UCSD-AML1 (cell line): ENCODE data around the gene SULF2.
A peak's percentile ranks its signal among the peaks of the same experiment; 100 is the strongest.

Experiments
- DNase-seq: peaks from one replicate; lab custom pipeline; 2025; ENCODE audit not compliant: unreplicated experiment; lab: John Stamatoyannopoulos, UW

The SULF2 gene

GRCh38 chr20:47784599-47785310 lies 526 bp downstream of the SULF2 start:
- no peak for DNase-seq

GRCh38 chr20:47783828-47784598 lies 1.3 kb downstream of the SULF2 start:
- DNase-seq, result no peak

- no peak for DNase-seq
Measured at GRCh38 chr20:47782920-47783552, 2.2 kb downstream of the SULF2 start.

GRCh38 chr20:47782076-47782475 lies 3.2 kb downstream of the SULF2 start:
- no peak for DNase-seq

GRCh38 chr20:47781632-47782031 lies 3.6 kb downstream of the SULF2 start:
- no peak for DNase-seq

- DNase-seq, result no peak
Measured at GRCh38 chr20:47780720-47781389, 4.4 kb downstream of the SULF2 start.

GRCh38 chr20:47778398-47779354 lies 6.6 kb downstream of the SULF2 start:
- no peak for DNase-seq

- DNase-seq, result no peak
Measured at GRCh38 chr20:47777220-47777619, 8.1 kb downstream of the SULF2 start.

- DNase-seq, result no peak
Measured at GRCh38 chr20:47776639-47777038, 8.6 kb downstream of the SULF2 start.

GRCh38 chr20:47775841-47776240 lies 9.4 kb downstream of the SULF2 start:
- no peak for DNase-seq

GRCh38 chr20:47775039-47775438 lies 10.2 kb downstream of the SULF2 start:
- DNase-seq, result no peak

GRCh38 chr20:47774131-47774777 lies 11.0 kb downstream of the SULF2 start:
- no peak for DNase-seq

GRCh38 chr20:47773371-47773786 lies 11.9 kb downstream of the SULF2 start:
- no peak for DNase-seq

- no peak for DNase-seq
Measured at GRCh38 chr20:47770935-47771334, 14.3 kb downstream of the SULF2 start.

- no peak for DNase-seq
Measured at GRCh38 chr20:47768016-47768824, 17.1 kb downstream of the SULF2 start.

GRCh38 chr20:47765691-47766594 lies 19.3 kb downstream of the SULF2 start:
- DNase-seq, result no peak

GRCh38 chr20:47765271-47765670 lies 20.0 kb downstream of the SULF2 start:
- peak; percentile 21 for DNase-seq

- no peak for DNase-seq
Measured at GRCh38 chr20:47764154-47764733, 21.0 kb downstream of the SULF2 start.
